SKM-1 treated with dmso at 0.1 percent for 144 hours (cell line): ENCODE results near the gene EIF2S2.

ENCODE experiments used
- DNase-seq: peaks from one replicate; lab custom pipeline; 2025; ENCODE audit not compliant: unreplicated experiment; lab: John Stamatoyannopoulos, UW

The EIF2S2 gene

GRCh38 chr20:34065260-34065659, 46.8 kb downstream of the EIF2S2 start:
- no peak for DNase-seq

GRCh38 chr20:34064286-34064685, 47.8 kb downstream of the EIF2S2 start:
- no peak for DNase-seq

- no peak for DNase-seq
These were observed 49.2 kb downstream of the EIF2S2 start for GRCh38 chr20:34062570-34063482.

GRCh38 chr20:34061695-34062094, 50.3 kb downstream of the EIF2S2 start:
- no peak for DNase-seq

- DNase-seq, result no peak
These were observed 51.1 kb downstream of the EIF2S2 start for GRCh38 chr20:34060970-34061369.

GRCh38 chr20:34058831-34059230, 53.2 kb downstream of the EIF2S2 start:
- no peak for DNase-seq

- DNase-seq, result no peak
These were observed 56.8 kb downstream of the EIF2S2 start for GRCh38 chr20:34055290-34055689.

- DNase-seq, result no peak
These were observed 59.6 kb downstream of the EIF2S2 start for GRCh38 chr20:34052414-34052813.

- no peak for DNase-seq
These were observed 61.9 kb downstream of the EIF2S2 start for GRCh38 chr20:34049897-34050695.

GRCh38 chr20:34049389-34049788, 62.7 kb downstream of the EIF2S2 start:
- no peak for DNase-seq

- DNase-seq, result no peak
These were observed 64.1 kb downstream of the EIF2S2 start for GRCh38 chr20:34047917-34048316.

GRCh38 chr20:34047010-34047687, 64.9 kb downstream of the EIF2S2 start:
- DNase-seq, result no peak

- DNase-seq, result no peak
These were observed 65.9 kb downstream of the EIF2S2 start for GRCh38 chr20:34045930-34046725.

- no peak for DNase-seq
These were observed 66.7 kb downstream of the EIF2S2 start for GRCh38 chr20:34045294-34045693.

- DNase-seq, result no peak
These were observed 69.0 kb downstream of the EIF2S2 start for GRCh38 chr20:34043025-34043424.

- no peak for DNase-seq
These were observed 69.8 kb downstream of the EIF2S2 start for GRCh38 chr20:34042262-34042661.

GRCh38 chr20:34041226-34041625, 70.8 kb downstream of the EIF2S2 start:
- DNase-seq, result no peak

- no peak for DNase-seq
These were observed 71.6 kb downstream of the EIF2S2 start for GRCh38 chr20:34040300-34040995.
